Measurements from ENCODE around the gene CEP164.

- TF ChIP-seq GATA2 (IDR thresholded peaks at IDR 0.05; ENCODE audit: low read depth, low read length) (no peak), GATA3 (IDR thresholded peaks at IDR 0.05; ENCODE audit: low read depth, low read length) (no peak)
These were observed 126.4 kb downstream of the CEP164 start for GRCh38 chr11:117453886-117454563.

Data from SH-SY5Y (cell line).